ENCODE measurements around the gene MYLK3. TPM values are rescaled to one million over a fixed set of nuclear protein-coding genes. Genes with fewer than 3 reads are reported as not detected.

Gene MYLK3
- total RNA-seq, 2 experiments from 2014 or later, result 0.02 to 0.50 TPM

Other genes starting within 250 kb of the MYLK3 start
- 10 to 100 TPM; 42.0 to 51.6 TPM for gene SHCBP1, start 127.0 kb downstream of the MYLK3 start, total RNA-seq
- 10 to 100 TPM; 71.7 to 75.0 TPM for gene VPS35, start 59.2 kb downstream of the MYLK3 start, total RNA-seq
- 10 to 100 TPM; 29.2 to 37.5 TPM for gene ORC6, start 58.7 kb downstream of the MYLK3 start, total RNA-seq
- 10 to 100 TPM; 10.3 to 11.2 TPM for gene C16orf87, start 82.8 kb upstream of the MYLK3 start, total RNA-seq
- gene GPT2, start 136.0 kb upstream of the MYLK3 start, total RNA-seq, result 1 to 10 TPM; 3.9 to 4.0 TPM
- 10 to 100 TPM; 52.8 to 54.5 TPM for gene DNAJA2, start 225.3 kb upstream of the MYLK3 start, total RNA-seq

Data from activated CD4-positive, alpha-beta T cell treated with anti-CD3 and anti-CD28 coated beads, Interleukin-2, amount 10 ng/mL, durations not matched to agents 7 days and 5 days (primary cell).